ENCODE measurements around the gene KCNJ6. TPM values are rescaled to one million over a fixed set of nuclear protein-coding genes. Genes with fewer than 3 reads are reported as not detected.

Gene KCNJ6
- total RNA-seq, 1 experiment from 2014 or later, result 1.2 TPM

DNA sequence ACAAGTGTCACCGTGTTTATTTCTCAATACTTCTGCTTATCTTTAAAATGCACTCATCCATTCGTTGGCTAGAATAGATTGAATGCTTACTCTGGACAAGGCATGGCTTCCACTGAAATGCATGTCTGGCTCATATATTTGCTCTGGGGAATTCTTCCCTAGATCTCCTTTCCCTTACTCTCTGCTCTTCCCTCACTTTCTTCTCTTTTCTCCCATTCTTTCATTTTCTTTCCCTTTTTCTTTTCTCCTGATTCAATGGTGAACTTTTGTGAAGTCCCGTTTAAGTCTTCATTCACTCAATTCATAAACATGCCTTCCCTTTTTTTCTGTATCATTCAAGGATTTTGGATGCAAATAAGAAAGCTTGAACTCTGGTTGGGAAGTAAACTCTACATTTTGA is 315.2 kb downstream of the KCNJ6 start:
- H3K9me3 Mint-ChIP-seq, result peaks cover 0 to 9% of the 10 kb centered on the region in 2 experiments; a peak in 2 of 5 replicates
- DNase-seq, result no peak
- no peak overlapping the region for H2BK120ac ChIP-seq (ENCODE audit: low read depth, low read length, poor library complexity, severe bottlenecking)
- H3K56ac ChIP-seq (ENCODE audit: insufficient read length, low read depth, low read length), result no peak overlapping the region
- H3K4me1 ChIP-seq (ENCODE audit: insufficient read depth, low read length), result no peaks in the 10 kb centered on the region
- H4K8ac ChIP-seq (replicated peaks; ENCODE audit: insufficient read length, low read depth, low read length), result no peak overlapping the region
- no CpG with 5 or more reads among the region's 3 CpGs for WGBS (ENCODE audit: extremely low coverage, insufficient read length, low lambda C conversion rate)
- no peak overlapping the region for H2BK5ac ChIP-seq (ENCODE audit: insufficient read length, low read length)
- H3K36me3 Mint-ChIP-seq (ENCODE audit: insufficient read depth in 1 of 3, low read depth in 3 of 3), result peaks cover 0 to 11% (median 0%) of the 10 kb centered on the region in 3 experiments; a peak in 3 of 7 replicates
- no peaks in the 10 kb centered on the region for H3K27me3 ChIP-seq (ENCODE audit: insufficient read depth, low read length)
- no peak overlapping the region for H3K4ac ChIP-seq (ENCODE audit: low read depth, low read length)
- H3T11ph ChIP-seq (ENCODE audit: low read length), result no peak overlapping the region
- H3K23ac ChIP-seq (ENCODE audit: insufficient read length, low read depth, low read length), result no peak overlapping the region
- no peak overlapping the region for H2BK20ac ChIP-seq (ENCODE audit: low read depth, low read length, poor library complexity, severe bottlenecking)
- no peaks in the 10 kb centered on the region for H4K20me1 ChIP-seq (ENCODE audit: control insufficient read depth, insufficient read depth, insufficient read length)
- H4K91ac ChIP-seq (ENCODE audit: insufficient read length, low read depth, low read length), result no peak overlapping the region
- H3K27ac Mint-ChIP-seq, result no peak overlapping the region
- H4K5ac ChIP-seq (ENCODE audit: insufficient read length, low read depth, low read length), result no peak overlapping the region
- H3K79me1 ChIP-seq (ENCODE audit: insufficient read depth, low read depth, low read length, poor library complexity, severe bottlenecking), result no peaks in the 10 kb centered on the region
- no peak overlapping the region for H3K18ac ChIP-seq (ENCODE audit: insufficient read length, low read depth, low read length)
- no peaks in the 10 kb centered on the region for H3K4me1 Mint-ChIP-seq
- no peak overlapping the region for H3K27ac ChIP-seq (ENCODE audit: insufficient read length, low read depth, low read length)
- no peak overlapping the region for H3K4me2 ChIP-seq (ENCODE audit: insufficient read depth, insufficient read length, low read length)
- no peak overlapping the region for H2BK12ac ChIP-seq (ENCODE audit: insufficient read length, low read depth, low read length)
- TF ChIP-seq, protein P1, sequence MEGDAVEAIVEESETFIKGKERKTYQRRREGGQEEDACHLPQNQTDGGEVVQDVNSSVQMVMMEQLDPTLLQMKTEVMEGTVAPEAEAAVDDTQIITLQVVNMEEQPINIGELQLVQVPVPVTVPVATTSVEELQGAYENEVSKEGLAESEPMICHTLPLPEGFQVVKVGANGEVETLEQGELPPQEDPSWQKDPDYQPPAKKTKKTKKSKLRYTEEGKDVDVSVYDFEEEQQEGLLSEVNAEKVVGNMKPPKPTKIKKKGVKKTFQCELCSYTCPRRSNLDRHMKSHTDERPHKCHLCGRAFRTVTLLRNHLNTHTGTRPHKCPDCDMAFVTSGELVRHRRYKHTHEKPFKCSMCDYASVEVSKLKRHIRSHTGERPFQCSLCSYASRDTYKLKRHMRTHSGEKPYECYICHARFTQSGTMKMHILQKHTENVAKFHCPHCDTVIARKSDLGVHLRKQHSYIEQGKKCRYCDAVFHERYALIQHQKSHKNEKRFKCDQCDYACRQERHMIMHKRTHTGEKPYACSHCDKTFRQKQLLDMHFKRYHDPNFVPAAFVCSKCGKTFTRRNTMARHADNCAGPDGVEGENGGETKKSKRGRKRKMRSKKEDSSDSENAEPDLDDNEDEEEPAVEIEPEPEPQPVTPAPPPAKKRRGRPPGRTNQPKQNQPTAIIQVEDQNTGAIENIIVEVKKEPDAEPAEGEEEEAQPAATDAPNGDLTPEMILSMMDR (conservative IDR thresholded peaks at IDR 0.05), result no peak
- no peak overlapping the region for H3K4me3 Mint-ChIP-seq
- no peak overlapping the region for H3K9ac ChIP-seq (ENCODE audit: extremely low read depth, insufficient read length, low read length)
- no peak overlapping the region for H3K14ac ChIP-seq (ENCODE audit: insufficient read depth, low read length)
- H3K23me2 ChIP-seq (ENCODE audit: insufficient read length, low read depth, low read length, poor library complexity, severe bottlenecking), result no peaks in the 10 kb centered on the region
- H2BK15ac ChIP-seq (ENCODE audit: low read depth, low read length), result no peak overlapping the region
- H3K79me2 ChIP-seq (ENCODE audit: insufficient read depth, low read length), result no peaks in the 10 kb centered on the region
- H3K27me3 Mint-ChIP-seq (ENCODE audit: low read depth), result no peaks in the 10 kb centered on the region
- no peaks in the 10 kb centered on the region for H3K9me3 ChIP-seq (ENCODE audit: control insufficient read depth, low read depth, low read length)
- no peak overlapping the region for H2AFZ ChIP-seq (ENCODE audit: low read length)
- no peak overlapping the region for H2AK5ac ChIP-seq (ENCODE audit: insufficient read length, low read length)

Measured in H9 (cell line).